ENCODE data around the gene RADIL.

The RADIL gene

DNA sequence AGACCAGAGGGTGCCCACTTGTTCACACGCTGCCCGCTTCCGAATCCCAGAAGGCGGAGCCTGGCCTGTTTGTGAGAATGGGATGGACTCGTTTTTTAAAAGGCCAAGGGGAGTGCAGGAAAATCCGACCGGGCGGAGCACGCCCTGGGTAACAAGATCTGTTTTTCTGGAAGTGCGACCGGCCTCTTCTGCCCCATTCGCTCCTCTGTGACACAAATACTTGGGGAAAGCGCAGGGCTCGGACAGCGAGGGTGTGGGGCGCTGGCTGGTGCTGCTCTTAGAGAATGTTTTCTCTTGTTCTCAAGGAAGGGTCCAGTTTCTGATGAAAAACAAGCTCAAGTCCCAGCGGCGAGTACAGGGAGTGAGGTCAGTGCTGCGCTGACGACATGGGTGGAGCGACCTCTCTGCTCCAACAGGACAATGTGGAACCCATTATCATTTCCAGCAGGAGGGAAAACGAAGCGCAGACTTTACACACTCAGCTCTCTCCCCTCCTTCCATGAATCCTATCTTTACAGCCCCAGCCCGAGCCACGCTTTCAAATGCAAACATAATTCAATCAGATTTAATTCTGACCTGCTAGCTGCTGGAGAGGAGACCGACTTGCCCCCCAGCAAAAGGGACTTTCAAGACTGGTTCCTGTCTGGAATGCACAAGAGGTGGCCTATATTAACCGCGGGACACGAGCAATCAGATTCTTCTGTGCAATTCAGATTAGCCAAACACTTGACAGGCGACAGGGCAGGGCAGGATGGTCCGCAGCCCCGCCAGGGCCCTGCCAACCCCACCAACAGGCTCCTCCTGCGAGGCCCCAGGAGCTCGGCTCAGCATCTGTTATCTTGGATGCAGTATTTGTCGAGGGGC is 1.1 kb downstream of the RADIL start:
- DNase-seq (ENCODE audit: low spot score): peak; percentile 55

DNA sequence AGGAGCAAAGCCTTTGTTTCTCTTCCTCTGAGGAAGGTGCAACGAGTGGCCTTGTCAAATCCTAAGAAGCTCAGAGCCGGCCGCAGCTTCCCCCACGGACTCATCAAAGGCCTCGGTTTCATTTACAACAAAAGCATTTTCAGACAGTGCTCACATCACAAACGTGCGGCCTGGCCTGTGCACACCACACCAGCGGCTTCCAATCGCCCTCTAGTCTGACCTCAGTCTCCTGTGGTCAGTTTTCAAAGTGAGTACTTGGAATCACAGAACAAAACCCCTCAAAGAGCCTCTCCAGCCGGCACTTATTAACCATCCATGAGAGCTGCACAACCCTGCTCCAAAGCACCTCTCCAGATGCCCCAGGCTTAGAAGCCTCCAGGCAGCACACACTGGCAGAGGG is 3.3 kb downstream of the RADIL start:
- DNase-seq (ENCODE audit: low spot score): no peak

DNA sequence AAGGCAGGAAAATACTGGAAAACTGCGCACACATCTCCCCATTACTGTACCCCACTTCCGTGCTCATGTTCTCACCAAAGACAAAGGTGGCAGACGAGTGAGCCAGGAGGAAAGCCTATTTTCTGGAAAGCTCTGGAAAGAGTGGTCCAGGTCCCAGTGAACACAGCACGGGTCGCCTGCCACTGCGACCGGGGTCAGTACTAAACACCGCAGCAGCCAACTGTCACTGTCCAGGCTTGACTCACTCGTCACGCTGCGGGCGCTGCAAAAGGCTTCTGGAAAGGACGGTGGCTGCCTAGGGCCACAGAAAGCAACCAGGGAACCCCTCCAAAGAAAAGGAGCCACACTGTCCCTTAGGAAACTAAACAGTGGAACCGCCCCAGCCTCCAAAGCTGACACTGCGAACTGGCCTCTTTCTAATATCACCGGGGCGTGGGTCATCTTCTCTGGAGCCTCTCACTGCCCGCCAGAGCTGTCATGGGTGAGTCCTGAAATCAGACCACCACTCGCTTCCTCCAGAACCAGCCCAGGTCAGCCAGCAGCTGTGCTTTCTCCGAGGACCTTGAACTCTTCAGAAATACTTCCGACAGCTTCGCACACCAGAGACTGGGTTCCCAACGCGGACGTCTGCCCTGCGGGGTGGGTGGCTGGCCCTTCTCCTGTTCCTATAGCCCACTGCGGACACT is 4.0 kb downstream of the RADIL start:
- DNase-seq (ENCODE audit: low spot score): no peak

DNA sequence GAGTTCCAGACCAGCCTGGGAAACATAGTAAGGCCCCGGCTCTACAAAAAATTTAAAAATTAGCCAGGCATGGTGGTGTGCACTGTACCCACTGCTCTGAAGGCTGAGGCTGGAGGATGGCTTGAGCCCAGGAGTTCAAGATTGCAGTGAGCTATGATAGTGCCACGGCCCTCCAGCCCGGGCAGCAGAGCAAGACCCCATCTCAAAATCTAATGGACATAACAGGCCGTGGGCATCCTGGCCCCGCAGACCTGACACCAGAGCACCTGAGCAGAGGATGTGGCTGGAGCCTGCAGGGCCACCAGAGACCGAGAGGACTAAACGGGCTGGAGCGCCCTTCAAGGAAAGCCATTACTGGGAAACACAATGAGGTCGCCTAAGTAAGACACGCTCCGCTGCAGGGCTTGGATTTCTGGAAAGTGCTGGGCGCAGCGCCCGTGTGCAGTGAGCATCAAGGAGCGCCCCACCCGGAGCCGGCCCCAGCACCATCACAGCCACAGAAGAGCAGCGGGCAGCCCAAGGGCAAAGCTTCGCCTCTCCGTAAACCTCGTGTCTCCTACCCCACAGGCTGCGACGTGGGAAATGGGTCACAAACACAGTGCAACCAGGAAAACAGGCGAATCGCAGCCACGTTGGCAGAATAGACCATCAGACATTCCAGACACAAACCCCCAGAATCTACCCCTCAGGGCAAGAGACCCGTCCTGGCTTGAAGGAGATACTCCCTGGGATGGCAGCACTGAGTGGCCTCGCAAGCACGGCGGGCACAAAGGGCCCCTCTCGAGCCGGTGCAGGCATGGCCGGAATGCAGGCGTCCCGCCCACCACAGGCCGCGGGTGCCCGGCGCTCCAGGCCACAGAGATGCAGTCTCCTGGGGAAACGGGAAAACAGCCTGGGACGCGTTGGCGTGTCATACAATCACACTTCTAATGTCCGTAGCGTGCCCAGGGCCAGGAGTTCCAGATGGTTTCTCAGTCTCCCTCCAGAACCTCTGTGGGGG is 4.9 kb downstream of the RADIL start:
- no peak for DNase-seq (ENCODE audit: low spot score)

DNA sequence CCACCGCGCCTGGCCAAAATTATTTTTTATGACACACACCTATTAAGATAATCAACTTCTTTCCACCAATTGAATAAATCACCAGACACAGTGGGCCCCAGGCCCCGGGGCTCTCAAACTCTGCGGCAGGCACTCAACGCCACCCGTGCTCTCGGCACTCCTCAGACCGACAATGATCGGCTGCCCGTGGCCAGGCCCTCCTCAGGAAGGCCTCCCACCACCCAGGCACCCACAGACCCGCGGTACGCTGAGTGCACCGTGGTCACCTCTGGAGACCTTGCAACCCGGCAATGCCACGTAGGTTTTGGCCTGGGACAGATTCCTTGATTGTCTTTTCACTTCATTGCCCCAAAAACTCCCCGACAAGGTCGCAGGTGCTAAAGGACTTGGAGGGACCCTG is 6.9 kb downstream of the RADIL start:
- DNase-seq (ENCODE audit: low spot score): no peak

DNA sequence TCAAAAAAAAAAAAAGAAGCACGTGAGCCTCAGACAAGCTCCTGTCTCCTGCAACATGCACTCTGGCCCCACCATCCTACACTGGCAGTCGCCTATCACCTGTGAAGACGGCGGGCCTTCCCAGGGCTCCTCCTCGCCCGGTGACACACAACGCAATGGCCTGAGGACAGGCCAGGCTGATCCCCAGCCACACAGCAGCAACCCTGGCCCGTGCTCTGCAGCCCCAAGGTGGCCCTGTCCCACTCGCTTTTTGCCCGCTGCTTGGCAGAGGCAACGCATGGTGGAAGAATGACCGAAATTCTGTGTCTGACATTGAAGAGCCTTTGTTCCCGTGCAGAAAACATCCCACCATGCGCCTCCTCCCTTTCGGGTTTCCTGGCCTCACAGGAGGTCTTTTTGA is 8.1 kb downstream of the RADIL start:
- DNase-seq (ENCODE audit: low spot score): no peak

DNA sequence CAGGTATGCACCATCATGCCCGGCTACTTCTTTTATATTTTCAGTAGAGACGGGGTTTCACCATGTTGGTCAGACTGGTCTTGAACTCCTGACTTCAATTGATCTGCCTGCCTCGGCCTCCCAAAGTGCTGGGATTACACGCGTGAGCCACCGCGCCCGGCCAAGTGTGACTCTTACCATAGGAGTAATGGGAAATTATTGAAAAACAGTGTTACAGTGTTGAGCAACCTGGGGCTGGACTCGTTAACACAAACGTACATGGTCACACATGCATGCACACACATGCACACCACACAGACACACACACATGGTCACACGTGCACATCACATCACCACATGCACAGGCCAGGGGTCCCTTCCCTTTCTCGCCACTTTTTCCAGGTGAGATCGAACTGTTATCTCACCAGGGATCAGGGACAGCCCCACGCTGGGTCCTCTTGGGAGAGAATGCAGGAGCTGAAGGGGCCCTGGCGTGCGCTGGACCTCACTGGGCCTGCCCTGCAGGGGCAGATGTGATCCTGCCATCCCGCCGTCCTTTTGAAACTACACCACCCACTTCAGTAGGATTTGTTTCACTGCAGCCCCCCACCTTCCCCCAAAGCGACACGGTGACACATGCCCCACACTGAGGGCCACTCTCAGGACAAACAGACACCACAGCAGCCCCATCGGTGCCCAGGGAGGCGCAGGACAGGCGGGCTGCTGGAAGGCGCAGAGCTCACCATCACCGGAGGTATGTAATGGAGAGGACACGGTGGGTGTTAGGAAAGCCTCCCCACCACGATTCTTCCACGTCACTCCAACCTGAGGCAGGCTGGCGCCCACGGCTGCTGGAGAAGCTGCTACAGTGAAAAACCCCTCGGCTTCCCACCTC is 10.2 kb downstream of the RADIL start:
- no peak for DNase-seq (ENCODE audit: low spot score)

DNA sequence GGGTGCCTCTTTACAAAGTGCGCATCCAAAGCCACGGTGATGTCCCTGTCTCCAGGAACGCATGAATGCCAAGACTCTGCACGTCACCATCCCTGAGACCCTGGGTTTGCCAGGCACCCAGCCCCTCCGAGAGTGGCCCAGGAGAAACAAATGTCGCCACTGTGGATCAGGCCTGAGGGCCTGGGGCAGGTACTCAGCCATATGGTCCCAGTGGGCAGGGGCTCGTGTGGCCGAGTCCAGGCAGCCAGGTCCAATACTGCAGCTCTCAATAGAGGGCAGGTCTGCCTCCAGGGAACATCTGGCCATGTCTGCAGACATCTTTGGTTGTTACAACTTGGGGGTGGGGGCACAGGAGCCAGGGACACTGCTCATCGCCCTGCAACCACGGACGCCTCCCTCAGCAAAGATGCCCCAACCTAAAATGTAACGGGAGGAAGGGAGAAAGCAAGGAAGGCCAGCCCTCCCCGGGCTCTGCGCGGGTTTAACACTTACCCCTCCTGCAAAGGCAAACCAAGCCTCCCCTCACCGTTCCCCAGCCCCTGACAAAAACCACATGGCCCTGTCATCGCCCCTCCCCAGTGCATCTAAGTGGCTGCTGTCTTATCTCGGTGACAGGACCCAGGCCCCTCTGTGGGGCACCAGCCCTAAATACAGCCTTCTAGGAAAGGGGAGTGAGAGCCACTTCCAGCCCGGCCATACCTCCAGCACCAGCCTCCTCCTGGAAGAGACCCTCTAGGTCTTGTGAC is 11.4 kb downstream of the RADIL start:
- DNase-seq (ENCODE audit: low spot score): no peak

DNA sequence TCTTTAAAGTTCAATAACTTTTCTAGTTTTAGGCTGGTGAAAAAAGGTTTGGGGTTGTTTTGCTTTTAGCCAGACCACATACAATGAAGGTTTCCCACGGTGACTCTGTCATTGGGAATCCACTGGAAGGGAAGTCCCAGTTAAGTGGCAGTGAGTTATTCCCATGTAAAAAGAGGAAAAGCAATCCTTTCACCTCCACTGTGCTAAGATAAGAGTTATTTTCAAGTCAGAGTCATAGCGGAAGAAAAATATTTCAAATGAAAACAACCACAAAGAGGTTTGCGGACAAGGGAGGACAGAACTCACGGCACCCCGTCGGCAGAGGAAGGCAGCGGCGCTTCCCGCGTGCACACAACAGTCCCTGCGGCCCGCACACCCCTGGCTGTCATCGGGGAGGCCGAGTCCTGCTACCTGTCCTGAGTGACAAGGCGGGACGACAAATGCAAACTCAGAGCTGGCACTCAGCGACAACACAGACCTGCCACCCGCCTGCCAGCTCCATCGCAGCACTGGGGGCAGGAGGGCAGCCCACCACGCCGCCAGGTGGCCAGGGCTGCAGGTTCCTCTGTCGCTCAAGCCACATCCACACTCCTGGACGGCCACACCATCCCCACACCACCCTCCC is 12.3 kb downstream of the RADIL start:
- no peak for DNase-seq (ENCODE audit: low spot score)

DNA sequence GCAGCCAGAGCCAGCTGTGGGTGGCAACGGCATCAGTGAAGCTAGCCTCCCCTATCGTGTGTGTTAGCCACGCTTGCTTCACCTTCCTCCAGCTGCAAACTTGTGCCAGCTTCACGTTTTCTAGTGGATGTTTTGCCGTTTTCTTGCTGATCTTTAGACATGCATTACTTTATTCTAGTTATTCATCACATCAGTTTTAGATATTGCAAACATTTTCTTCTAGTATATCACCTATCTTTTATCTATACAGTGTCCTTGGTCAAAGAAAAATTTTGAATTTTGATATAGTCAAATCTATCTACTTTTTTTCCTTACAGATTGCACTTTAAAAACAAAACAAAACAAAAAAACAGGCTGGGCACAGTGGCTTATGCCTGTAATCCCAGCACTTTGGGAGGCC is 15.0 kb downstream of the RADIL start:
- DNase-seq (ENCODE audit: low spot score): no peak

DNA sequence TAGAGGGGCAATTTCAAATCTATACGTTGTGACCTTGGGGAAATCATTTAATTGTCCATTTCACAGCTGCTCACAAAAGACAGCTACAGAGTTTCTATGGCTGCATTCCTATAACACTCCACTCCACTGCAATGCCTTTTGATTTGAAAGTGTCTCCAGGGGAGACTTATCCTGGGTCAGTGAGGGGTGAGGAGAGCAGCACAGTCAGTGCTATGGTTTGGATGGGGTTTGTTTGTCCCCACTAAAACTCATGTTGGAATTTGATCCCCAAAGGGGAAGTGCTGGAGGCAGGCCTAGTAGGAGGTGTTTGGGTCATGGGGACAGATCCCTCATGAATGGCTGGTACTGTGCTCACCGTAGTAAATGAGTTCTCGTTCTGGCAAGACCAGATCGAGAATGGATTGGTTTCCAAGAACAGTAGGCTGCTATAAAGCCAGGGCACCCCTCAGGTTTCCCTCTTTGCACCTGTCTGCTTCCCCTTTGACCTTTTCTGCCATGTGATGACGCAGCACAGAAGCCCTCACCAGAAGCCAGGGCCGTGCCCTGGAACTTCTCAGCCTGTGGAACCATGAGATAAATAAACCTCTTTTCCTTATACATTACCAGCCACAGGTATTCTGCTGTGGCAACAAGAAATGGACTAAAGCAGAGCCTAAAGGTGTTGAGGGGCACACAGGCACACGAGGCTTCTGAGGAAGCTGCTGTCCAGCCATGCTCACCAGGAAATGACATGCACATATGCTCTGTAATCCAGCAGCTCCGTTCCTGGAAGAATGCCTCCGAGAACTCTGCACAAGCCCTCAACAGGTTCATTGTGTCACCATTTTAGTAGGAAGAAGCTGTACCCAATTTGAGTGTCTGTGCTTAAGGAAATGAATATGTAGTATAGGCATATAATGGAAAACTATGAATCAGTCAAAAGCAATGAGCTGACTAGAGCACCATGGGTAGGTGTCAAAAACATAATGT is 16.7 kb downstream of the RADIL start:
- no peak for DNase-seq (ENCODE audit: low spot score)

DNA sequence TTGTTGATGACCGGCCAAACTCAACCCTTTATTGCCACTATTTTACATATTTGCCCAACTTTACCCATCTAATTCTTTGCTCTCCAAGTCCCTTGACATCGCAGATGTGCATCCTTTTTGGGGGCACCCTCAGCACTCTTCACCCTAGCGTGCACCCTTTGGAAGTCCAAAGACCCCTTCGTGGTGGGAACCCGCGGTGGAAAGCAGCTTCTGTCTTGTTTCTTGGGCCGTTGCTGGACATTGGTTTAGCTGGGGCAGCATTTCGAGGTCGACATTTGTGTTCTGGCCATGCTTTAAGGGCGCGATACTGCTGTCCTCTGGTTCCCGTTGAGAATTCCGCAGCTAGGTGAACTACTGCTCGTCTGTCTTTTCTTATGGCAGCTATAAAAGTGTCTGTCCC is 21.4 kb downstream of the RADIL start:
- DNase-seq (ENCODE audit: low spot score): no peak

DNA sequence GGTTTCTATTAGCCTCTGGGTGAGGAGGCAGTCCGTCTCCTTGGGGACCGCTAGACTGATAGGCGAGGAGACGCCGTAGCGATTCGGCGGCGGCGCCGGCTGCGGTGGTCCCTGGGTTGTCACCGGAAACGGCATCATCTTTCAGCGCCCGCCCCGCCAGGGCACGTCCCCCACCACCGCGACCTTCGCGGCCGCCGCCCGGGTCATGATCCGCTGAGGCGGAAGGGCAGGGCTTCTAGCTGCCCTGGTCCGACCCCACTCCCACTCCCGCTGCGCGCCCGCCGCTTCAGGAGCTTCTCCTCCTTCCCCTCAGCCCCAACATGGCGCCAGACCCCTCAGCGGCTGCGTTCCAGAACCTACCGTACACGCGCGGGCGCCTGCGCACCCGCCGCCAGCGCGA is 21.8 kb downstream of the RADIL start, which contains the start of gene PAPOLB:
TSS of gene PAPOLB (minus strand) at position 358 of the 400 bp plus-strand sequence. CDS start at position 138, 220 bp downstream.
- DNase-seq (ENCODE audit: low spot score): peak; percentile 62

DNA sequence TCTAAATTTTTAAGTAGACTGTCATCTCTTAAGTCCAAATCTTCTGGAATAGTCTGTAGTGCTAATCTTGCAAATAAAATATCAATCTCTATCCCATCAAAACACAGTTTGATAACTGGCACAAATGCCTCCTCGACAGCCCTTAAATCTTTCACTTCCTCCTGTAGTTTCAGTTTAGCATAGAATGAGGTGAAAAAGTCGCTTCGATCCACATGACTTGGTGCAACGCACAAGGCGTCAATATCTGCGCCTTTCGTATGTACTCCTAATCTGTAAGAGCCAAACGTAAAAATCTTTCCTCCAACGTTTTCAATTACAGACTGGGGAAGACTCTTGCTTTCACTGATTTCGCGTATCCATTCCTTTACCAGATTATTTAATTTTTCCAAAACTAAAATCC is 22.3 kb downstream of the RADIL start:
- no peak for DNase-seq (ENCODE audit: low spot score)

DNA sequence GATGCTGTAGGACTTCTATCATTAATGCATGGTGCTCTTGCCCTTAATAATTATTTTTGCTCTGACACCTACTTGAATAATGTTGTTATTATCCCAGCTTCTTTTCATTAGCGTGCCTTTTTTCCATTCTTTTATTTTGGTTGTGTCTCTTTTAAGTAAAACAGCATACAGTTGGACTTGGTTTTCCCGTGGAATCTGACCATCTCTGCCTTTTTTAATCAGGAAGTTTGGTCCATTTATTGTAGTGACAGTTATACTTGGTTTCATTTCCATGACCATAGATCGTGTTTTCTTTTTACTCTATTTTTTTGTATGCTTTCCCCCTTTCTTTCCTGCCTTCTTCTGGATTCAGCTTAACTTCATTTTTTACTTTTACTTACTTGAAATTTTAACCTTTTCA is 26.3 kb downstream of the RADIL start:
- no peak for DNase-seq (ENCODE audit: low spot score)

DNA sequence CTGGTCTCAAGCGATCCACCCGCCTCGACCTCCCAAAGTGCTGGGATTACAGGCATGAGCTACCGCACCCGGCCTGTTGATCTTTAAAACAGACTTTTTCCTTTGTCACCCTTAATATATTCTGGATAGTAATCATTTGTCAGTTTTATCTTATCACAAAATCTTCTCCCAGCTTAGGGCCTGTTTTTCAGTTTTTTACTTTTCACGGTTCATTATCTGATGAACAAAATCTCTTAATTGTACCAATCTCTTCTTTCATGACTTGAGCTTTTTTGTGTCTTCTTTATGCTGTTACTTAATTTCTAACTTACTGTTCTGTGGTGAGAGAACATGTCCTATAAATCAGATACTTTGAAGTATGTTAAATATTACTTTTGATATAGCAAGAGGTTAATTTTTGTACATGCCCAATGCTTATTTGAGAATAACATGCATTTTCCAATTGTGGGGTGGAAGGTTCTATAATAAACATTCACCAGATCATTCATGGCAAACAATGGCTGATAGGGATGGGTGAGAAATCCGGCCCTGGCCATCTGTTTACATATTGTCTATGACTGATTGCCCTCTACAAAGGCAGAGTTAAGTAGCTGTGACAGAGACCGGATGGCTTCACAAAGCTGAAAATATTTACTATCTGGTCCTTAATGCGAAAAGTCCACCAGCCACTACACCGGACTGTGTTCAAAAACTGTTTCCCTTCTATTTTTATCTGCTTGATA is 27.0 kb downstream of the RADIL start:
- no peak for DNase-seq (ENCODE audit: low spot score)

DNA sequence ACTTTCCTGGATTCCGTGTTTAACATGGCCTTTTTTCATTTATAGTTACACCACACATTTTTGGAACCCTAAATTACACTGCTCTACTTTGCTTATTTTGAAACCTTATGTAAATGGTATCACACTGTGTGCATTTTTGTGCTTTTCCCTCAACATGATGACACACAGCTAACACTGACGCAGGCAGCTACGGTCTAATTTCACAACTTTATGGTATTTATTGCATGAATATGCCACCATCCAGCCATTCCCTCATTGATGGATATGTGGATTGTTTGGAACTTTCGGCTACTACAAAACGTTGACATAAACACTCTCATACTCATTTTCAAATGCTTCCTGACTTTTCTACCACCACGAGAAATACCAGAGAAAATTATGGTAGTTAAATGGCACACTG is 28.6 kb downstream of the RADIL start:
- DNase-seq (ENCODE audit: low spot score): no peak
